HG02763 (cell line): ENCODE measurements around the gene ATXN2.
A peak's percentile ranks its signal among the peaks of the same experiment; 100 is the strongest.

Source experiments
- ATAC-seq: cut with Tn5 transposase; IDR thresholded peaks from one replicate; pipeline ENCODE4 v1.9.1; 2021; ENCODE audit warnings: mild to moderate bottlenecking, moderate library complexity; ENCODE audit not compliant: unreplicated experiment

The ATXN2 gene

DNA sequence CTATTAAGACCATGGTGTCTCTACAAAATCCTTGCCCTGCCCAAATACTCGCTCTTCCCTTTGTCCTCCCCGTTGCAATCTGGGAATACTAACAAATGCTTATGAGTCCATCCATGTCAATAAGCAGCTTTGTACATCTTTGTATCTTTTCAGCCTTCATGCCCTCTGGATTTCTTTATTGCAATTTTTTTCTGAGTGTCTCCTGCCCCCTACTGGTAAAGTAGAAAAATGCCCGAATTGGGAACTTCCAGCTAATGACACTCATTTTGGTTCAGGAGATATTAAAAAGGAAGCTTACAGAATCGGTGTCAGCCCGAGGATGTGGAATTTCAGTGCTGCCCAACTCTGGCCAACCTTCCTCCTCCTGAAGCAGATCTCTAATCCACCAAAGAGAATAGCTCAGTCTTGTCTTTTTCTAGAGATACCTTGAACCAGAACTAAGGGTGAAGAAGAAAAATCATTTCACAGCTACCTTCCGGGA, 147.4 kb downstream of the ATXN2 start:
- ATAC-seq: no peak

DNA sequence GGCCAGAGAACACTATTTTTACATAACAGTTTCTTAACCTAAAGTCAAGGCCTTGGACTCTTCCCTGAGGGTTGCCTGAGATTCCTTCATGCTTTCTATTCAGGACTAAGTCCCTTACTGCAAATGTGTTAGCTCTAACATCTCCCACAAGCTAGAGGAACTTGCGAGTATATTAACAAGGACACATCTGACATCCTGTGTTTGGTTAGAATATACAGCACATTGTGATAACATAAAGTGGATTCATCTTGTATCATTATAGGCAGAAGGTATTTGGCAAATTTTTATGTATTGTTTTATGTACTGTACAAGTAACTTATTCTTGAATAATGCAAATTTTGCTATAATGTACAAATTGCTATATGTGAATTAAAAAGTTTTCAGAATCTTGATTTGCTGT, 147.9 kb downstream of the ATXN2 start:
- no peak for ATAC-seq

DNA sequence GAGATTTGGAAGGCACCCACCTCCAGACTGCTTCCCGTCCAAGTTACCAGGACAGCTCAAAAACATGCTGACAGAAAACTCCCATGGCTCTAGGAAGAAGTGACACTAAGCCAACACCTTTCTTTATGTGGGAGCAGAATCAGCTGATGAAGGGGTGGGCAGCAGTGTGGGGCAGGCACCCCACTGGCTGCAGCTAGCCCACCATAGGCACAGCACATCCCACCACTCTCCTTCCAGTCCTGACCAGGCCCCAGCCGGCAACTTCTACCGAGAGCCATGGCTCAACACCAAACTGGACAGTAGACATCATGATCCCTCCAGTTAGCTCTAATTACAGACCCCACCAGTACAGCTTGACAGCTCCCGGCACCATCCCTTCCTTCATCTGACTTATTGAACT, 148.4 kb downstream of the ATXN2 start:
- no peak for ATAC-seq

DNA sequence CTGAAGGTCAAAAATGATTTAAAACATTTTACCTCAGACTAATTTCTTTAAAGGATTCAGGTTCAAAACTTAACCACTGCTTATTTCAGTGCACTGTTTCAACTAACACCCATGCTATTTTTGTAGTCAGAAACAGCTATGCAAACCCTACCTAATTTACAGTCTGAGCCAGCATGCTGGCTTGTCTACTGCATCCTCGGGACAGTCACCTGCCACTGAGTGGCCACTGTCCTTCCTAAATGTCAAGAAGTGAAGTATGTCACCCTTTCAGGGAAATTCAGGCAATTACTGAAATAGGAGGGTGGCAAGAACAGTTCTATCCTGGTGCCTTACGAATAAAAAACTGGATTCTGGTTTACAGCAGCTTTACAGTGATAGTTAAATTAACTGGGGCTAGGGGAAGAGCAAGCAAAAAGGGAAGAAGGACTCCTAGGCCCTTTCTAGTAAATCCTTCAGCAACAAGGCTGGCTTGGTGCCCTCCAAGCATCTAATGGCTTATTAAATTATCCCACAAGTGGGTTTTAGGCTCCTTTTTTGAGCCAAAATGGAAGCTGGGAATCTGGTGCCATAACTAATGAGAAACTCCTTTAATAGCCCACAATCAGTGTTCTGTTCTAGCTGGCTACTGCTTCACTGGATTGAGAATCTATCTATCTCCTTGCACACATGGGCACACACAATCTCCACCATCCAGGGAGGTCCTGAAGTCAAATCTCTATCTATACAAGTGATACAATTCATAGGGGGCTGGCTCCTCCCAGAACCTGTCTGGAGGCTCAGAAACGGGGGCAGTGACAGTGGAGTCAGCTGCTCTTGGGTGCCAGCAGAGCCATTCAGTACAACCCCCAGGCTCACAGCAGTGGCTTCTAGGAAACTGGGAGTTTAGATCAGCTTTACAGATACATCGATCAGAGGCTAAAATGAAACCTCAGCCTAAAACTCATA, 150.0 kb downstream of the ATXN2 start:
- ATAC-seq: no peak

DNA sequence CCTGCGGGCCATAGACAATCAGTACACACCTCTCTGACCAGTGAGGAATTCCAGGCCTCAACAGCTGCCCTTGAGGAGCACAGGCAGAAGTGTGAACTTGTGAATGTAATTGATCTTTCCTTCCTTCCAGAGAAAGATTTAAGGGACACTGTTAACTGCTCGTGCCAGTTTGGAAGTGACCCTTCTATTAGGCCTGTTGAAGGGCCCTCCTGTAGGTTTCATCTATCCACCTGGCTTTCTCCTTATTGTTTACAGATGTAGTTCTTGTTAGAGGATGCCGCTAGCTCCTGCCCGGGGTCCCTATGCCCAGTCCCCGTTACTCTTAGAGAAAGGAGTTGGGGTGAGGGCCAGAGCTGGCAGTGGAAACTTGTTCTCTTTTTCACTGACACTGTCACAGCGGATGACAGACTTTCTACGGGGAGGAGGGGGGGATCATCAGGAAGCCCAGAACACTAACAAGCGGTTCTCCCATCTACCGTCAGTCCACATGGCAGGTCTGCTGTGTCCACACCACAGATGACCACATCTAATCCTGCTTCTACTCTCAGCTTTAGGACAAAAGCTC, 150.8 kb downstream of the ATXN2 start:
- ATAC-seq: no peak

DNA sequence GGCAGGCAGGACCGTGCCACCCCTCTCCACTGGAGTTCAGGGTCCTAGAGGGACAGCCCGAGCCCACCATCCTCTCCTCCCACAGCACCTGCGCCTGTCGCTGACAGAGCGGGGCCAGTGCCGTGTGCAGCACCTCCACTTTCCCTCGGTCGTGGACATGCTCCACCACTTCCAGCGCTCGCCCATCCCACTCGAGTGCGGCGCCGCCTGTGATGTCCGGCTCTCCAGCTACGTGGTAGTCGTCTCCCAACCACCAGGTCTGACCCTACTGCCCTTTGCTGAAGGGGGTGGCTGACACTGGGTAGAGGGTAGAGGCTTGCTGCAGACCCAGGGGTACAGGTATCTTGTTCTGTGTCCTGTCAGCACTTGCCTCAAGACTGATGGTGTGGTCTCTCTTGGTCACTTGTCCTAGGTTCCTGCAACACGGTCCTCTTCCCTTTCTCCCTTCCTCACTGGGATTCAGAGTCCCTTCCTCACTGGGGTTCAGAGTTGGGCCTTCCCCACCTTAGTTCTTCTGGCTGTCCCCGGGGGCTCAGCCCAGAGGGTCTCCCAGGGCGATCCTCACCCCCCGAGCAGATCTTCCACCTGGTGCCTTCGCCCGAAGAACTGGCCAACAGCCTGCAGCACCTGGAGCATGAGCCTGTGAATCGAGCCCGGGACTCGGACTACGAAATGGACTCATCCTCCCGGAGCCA, 151.4 kb downstream of the ATXN2 start:
- no peak for ATAC-seq

DNA sequence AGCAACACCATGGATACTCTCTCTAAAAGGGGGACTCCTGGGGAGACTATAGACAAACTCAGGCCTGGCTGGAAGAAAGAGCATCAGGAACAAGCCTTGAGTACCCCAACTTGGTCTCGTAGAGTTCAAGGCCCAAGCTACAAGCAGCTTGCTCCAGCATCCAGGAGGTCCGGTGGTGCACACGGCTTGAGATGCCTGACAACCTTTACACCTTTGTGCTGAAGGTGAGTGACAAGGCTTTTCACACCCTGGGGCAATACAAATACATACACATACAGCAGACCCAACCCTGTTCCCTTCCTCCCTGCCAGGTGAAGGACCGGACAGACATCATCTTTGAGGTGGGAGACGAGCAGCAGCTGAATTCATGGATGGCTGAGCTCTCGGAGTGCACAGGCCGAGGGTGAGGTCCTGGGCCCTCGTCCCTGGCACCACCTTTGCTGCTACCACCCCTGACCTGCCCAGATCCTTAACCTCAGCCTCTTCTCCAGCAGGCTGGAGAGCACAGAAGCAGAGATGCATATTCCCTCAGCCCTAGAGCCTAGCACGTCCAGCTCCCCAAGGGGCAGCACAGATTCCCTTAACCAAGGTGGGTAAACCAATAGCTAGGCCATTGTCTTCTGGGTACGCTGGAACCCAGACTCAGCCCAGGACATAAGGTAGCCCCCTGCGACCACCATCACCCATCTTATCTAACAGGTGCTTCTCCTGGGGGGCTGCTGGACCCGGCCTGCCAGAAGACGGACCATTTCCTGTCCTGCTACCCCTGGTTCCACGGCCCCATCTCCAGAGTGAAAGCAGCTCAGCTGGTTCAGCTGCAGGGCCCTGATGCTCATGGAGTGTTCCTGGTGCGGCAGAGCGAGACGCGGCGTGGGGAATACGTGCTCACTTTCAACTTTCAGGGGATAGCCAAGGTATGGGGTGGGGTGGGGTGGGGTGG, 152.2 kb downstream of the ATXN2 start:
- no peak for ATAC-seq

DNA sequence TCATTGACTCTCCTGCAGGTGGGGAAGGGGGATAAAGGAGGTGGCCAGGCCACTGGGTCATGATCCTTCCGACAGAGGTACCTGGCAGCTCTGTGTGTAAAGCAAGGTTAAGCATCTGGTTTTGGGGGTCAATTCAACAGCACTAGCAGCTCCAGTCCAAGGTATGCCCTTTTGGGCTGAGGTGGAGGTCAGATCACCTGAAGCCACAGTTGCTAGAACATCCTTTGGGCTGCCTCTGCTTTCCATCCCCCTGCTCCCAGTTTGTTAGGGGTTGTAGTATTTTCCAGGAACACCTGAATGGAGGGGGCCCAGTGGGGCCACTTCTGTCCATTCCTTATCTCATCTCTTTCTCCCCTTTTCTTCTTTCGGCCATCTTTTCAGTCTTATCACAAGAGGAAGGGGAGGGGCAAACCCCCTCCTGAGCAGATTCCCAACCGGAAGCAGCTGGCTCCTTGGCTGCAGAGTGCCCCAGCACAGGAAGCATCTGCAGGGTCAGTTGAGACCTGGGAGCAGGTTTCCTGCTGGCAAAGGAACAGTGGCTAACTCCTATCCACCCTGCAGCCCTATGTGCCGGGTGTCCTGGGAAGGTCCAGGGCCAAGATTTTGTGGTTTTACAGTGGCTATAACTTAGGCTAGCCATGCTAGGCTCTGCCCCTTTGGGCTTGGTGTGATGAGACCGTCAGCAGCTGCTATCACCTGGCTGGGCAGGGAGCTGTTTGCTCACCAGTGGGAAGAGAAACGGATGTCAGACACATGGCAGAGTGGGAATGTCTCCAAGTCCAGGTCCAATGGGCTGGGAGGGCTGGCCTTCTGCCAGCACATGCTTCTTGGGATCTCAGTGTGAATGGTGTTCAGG, 153.2 kb downstream of the ATXN2 start:
- no peak for ATAC-seq

DNA sequence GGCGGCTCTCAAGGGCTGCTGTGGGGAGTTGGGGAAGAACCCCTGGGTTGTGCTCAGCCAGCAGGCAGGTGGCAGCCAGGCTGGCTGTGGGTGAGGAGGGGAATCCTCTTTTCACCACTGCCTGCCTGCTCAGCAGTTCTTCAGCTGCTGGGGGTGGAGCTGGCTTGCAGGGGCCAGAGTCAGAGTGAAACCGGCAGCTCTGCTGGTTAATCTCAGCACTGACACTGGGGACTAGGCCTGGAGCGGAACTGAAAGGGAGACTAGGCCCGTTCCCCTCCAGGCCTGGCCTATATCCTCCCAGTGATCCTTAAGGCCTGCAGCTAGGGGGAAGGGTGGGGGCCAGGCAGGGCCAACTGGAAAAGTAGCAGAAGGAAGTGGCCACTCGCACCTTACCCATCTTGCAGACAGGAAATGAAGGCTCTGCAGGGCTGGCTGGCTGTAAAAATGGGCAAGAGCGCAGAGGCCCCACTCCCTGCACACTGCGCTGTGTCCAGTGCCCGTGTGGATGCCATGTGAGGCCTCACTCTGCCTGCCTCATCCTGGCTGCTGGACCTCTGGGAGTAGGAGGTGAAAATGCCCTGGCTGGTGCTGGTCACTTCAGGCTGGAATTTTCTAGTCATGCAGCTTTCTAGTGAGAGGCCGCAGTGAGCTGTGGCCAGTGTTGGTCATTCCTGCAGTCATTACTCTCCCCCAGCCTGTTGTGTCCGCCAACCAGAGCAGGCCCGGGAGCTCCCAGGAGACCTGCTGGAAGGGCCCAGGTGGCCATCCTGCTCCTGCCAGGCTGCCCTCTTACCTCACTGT, 154.0 kb downstream of the ATXN2 start:
- ATAC-seq: peak; percentile 80

DNA sequence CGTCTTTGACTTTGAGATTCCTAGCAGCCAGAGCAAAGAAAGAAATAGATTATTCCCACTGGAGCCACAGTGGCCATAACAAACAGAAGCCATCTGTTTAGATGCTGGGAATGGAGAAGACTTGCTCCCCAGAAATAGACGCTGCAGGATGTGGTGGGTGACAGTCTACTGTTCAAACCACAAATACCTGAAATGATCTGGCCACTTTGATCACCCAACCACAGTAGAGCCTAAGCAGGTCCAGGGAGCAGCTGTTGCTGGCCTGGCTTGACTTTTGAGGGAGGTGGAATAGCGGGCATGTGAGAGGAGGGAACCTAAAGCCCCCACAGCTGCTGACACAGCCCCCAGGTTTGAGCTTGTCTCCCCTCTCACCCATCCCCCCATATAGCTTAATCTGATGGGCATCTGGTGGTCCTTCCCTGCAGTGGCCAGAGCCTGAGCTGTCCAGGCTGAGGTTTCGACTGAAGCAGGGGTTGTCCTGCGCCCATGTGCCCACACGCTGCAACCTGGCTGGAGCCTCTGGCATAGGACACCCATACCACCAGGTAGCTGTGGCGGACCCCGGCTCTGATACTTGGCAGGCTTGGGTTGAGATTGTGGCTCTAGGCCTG, 154.7 kb downstream of the ATXN2 start:
- peak; percentile 33 for ATAC-seq

DNA sequence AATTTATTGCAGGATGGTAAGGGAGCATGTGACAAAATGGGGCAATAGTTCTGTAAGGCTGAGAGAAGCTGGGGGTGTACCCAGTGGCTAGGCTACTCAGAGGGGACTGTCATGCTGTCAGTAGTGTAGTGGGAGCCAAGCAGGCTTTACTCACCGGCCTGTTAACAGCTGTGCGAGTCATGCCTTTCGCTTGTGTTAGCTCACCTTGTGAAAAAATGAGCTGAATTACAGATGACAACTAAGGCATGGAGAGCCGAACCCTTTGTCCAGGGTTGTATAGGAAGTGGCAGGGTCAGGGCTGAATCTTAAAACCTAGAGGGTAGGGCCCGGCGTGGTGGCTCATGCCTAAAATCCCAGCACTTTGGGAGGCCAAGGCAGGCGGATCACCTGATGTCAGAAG, 155.5 kb downstream of the ATXN2 start:
- ATAC-seq: no peak

DNA sequence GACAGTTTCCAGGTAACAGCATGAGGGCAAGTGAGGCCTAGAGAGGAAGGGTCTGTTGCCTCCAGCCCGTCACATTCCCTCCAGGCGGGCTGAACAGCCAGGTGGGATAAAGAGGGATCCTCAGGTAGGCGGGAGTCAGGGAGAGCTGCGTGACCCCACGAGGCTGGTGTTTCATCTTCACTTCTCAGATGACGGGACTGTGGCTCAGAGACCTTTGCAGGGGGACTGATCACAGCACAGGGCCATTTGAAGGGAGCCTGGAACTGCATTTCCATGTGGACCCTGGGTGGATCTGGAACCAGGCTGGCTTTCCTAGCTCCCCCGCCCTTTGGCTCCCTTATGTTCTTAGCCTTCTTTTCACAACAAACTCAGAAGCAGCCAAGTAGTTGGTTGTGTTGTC, 156.0 kb downstream of the ATXN2 start:
- no peak for ATAC-seq

DNA sequence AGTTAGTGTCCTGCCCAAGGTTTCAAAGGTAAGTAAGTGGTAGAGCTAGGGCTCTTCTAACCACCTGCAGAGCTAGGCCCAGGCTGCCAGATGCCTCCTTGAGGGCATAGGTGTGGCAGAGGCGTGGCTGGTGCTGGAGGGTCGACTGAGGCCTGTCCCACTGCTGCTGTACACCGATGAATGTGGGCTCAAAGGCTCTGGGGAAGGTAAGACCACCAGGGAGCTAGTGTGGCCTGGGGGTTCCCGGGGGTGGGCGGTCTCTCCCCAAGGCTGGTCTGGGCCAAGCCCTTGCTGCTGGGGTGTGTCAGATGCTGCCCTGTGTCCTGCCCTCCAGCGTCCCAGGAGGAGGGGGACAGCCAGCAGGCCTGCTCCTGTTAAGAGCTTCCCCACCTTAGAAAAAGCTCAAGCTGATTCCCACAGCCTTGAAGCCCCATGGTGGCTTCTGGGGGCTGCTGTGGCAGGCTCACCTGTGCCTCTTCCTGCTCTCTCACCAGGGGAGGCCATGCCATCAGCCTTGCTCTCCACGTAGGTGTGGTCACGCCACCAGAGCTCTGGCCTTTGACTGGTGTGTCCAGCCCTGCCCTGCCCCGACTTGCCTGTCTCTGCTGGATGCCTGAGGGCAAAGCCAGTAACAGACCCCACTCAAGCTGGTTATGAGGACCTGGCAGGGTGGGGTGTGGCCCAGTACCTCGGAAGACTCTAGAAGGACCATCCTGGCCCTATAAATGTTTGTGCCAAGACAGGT, 156.6 kb downstream of the ATXN2 start:
- ATAC-seq: no peak

DNA sequence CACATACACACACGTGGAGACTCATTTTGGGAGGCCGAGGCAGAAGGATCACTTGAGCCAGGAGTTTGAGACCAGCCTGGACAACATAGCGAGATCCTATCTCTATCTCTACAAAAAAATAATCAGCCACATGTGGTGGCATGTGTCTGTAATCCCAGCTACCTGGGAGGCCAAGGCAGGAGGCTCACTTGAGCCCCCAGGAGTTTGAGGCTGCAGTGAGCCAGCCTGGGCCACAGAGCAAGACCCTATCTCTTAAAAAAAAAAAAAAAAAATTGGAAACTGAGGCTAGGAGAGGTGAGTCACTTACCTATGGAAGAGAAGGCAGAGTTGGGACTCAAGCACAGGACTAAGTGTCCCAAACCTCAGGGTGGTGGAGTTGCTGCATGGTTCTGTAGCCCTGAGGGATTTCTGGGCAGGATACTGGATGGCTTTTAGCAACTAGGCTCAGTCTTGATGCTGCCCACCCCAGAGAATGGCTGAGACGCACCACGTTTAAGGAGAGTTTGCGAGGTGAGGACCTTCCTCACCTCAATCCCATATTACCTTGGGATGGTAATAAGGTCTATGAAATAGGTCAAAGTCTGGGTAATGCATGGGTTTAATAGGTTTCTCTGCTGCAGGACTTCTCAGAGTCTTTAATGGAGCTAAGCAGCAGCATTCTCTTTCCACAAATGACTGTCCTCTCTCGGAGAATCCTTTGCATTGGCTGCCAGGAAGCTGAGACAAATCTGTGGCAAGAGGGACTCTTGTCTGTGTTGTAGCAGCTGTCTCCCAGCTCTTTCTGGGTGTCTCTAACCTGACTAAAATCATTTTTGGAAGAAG, 157.8 kb downstream of the ATXN2 start:
- no peak for ATAC-seq

DNA sequence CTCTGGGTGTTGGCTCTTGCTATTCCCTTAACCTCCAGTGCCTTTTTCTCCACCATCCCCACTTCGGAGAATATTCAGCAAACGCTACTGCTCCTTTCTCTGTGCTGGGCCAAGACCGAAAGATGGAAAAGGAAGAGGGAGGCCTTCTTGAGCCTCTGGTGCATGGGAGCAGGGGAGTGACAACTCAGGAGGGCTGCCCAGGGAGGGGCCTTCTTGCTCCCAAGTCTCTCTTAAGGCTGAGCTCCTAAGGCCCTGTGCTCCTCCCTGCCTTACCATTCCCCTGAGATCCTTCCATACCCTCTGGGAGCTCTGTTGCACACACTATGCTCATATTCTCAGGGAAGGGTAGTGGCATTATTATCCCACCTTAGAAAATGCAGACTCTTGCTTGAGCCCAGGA, 158.5 kb downstream of the ATXN2 start:
- ATAC-seq: no peak

DNA sequence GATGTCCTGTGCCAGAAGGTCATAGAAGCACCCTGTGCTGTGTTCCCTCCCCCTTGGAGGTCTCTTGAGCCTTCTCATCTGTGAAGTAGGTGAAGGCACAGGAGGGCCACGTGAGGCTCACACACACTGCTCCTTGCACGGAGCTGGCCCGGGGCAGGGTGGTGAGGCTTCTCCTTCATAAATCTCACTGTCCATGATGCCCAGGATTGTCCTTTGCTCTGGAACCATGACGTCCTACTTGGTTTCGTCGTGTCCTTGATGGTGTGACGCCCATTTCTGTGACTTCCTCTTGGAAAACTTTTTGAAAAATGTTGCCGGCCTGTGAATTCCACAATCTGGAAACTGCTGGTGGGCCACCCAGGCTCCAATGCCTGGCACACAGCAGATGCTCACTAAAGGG, 159.0 kb downstream of the ATXN2 start:
- ATAC-seq: no peak

DNA sequence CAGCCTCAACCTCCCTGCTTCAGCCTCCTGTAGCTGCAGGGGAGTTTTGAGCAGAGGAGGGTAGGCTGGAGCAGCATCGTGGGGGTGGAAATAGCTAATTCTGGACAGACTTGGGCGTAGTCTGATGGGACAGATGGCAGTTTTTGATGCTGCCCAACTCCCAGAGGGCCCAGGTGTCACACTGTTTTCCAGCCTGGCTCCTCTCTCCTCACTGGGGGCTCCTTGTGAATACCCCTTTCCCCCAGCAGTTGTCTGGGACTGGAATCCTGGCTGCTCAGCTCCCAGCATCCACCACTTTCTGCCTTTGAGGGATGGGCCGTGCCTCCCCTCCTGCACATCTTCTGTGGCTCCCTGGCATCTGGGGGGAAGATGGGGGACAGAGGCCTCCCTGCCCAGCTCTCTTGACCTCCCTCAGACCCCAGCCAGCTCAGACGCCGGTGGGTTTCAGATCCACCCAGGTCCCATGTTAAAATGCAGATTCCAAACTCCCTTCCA, 159.4 kb downstream of the ATXN2 start:
- ATAC-seq: no peak
